GM19455 (cell line): Measurements from ENCODE around the gene GGTLC2.
"Not testable (repeated sequence)": the region's sequence is repeated elsewhere in the genome, so short reads cannot be mapped to it uniquely, and the experiment has no call there.

Source experiments
- ATAC-seq: cut with Tn5 transposase; IDR thresholded peaks from one replicate; pipeline ENCODE4 v1.9.1; 2021; ENCODE audit not compliant: unreplicated experiment

The GGTLC2 gene

GRCh38 chr22:22636260-22636659, 8.2 kb upstream of the GGTLC2 start:
- not testable (repeated sequence) for ATAC-seq

DNA sequence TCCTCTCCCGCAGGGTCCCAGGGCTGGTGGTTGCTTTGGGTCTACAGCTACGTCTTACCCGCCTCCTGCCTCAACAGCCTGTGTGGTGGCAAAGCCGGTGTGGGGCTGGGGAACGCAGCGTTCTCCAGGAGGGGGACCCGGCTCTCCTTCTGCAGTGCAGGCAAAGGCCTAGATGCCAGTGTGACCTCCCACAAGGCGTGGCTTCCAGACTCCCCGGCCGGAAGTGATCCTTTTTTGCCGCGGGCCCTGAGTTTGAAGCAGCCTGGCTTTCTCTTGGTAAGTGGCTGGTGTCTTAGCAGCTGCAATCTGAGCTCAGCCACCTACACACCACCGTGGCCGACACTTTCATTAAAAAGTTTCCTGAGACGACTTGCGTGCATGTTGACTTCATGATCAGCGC, 6.1 kb upstream of the GGTLC2 start:
- not testable (repeated sequence) for ATAC-seq

DNA sequence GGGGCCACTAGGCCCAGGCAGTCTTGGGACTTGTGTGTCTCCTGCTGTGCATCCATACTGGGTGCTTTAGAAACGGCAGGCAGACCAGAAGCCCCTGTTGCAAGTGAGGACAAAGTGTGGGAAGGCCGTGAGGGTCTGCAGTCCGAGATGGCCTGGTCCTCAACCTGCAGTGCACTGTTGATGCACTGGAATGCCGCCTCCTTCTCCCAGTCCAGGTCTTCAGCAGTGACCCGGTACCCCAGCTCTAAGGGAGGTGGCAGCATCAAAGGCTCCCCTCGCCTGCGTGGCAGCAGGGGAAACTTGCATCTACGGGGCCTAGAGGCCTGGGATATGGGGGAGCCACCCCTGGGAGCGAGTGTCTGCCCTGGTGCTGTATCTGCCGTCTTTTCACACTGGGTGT, 2.2 kb upstream of the GGTLC2 start:
- not testable (repeated sequence) for ATAC-seq

DNA sequence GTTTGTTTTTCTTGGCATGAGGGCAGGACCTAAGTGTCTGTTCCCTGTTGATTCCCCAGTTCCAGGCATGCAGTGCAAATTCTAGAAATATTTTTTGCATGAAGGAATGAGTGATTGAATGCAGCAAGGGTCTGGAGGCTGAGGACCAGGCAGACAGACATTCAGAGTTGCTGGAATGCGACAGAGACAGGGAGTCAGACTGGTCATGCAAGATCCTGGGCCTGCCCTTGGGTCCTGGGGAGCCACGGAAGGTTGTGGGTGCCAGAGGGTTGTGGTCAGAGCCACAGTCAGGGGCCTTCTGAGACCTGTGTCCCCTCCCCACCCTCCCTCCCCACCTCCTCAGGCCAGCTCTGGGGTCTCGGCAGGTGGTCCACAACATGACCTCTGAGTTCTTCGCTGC, 1.6 kb downstream of the GGTLC2 start:
- not testable (repeated sequence) for ATAC-seq

GRCh38 chr22:22647952-22648351, 3.5 kb downstream of the GGTLC2 start:
- ATAC-seq: not testable (repeated sequence)

DNA sequence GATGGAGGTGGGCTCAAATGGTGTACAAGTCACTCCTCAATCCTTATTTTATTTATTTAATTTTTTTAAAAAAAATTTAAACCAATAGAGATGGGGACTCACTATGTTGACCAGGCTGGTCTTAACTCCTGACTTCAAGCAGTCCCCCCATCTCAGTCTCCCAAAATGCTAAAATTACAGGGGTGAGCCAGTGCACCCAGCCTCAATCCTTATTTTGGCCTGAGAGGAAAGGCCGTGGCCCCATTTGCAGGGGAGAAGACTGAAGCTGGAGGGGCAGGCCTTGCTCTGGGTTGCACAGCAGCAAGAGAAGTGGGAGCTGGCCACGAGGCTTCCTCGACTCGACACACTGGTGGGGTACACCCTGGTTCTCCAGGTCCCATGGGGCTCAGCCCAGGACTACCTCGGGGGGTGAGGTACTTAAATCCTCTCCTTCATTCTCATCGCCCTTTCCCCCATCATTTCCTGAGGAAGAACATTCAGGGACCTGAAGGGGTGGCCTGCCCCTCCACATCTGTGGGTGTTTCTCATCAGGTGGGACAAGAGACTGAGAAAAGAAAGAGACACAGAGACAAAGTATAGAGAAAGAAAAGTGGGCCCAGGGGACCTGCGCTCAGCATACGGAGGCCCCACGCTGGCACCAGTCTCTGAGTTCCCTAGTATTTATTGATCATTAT, 4.6 kb downstream of the GGTLC2 start:
- ATAC-seq: not testable (repeated sequence)

GRCh38 chr22:22649761-22650160, 5.3 kb downstream of the GGTLC2 start:
- ATAC-seq: not testable (repeated sequence)

- ATAC-seq: not testable (repeated sequence)
Measured at GRCh38 chr22:22650398-22650797, 6.0 kb downstream of the GGTLC2 start.

GRCh38 chr22:22650803-22651515, 6.5 kb downstream of the GGTLC2 start:
- not testable (repeated sequence) for ATAC-seq

DNA sequence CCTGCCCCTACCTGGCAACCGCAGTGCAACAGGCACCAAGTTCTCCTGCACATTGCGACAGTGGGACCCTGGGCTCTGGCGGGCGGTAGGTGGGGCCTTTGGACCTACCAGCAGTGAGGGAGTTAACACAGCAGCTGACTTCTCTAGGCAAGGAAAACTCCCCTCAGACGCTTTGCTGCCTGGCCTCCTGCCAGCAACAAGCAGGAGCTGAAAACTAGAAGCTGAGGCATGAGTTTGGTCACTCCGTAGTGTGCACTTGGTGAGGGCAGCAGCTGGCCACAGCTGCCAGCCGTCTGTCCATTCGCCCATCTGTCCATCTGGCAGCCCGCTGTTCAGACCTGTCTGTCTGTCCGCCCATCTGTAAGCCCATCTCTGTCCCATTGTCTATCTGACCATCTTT, 7.2 kb downstream of the GGTLC2 start:
- not testable (repeated sequence) for ATAC-seq

GRCh38 chr22:22652102-22652501, 7.7 kb downstream of the GGTLC2 start:
- not testable (repeated sequence) for ATAC-seq

- ATAC-seq: not testable (repeated sequence)
Measured at GRCh38 chr22:22652573-22652972, 8.2 kb downstream of the GGTLC2 start.

GRCh38 chr22:22653677-22654381, 9.4 kb downstream of the GGTLC2 start:
- ATAC-seq: not testable (repeated sequence)

DNA sequence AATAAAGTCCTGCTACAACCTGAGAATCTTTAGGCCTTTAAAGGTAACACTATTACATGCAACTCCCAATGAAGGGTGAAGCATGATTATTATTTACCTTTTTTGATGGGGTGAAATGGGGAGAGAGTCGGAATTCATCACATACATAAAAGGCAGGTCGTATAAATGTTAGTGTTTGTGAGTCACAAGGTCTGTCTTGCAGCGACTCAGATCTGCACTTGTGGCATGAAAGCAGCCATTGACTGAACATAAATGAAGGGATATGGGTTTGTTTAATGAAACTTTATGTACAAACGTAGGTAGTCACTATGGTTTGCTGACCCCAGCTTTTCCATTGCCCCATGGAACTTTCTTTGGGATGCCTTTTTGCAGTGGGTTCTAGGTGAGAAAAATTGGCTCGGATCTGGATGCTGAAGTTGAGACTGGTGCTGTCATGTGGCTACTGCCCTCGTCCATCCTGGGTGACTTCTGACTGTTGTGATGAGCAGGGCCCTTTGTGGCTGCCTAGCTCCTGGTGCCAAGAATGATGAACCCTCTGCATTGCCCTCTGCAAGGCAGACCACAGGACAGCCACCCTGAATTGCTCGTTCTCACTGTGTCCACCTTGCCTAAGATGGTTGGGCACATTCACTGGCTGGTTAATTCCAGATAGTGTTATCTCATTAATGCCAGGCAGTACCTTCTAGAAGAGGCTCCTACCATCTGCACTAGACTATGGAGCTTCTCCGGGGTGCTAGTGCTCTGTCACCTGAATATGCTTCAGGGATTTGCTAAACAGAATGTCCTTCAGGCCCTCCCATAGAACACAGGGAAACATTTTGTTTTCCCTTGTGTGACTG, 11.3 kb downstream of the GGTLC2 start:
- no peak for ATAC-seq

DNA sequence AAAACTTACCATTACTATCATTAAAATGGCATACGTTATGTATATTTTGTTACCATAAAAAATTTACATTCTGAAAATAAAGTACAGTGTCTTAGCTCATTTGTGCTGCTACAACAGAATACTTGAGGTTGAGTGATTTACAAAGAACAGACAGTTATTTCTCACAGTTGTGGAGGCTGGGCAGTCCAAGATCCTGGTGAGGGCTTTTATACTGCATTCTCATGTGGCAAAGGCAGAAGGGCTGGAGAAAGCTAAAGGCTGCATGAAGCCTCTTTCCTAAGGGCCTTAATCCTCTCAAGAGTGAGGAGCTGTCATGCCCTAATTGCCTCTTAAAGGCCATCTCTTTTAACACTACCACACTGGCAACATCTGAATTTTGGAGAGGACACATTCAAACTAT, 13.3 kb downstream of the GGTLC2 start:
- ATAC-seq: no peak

DNA sequence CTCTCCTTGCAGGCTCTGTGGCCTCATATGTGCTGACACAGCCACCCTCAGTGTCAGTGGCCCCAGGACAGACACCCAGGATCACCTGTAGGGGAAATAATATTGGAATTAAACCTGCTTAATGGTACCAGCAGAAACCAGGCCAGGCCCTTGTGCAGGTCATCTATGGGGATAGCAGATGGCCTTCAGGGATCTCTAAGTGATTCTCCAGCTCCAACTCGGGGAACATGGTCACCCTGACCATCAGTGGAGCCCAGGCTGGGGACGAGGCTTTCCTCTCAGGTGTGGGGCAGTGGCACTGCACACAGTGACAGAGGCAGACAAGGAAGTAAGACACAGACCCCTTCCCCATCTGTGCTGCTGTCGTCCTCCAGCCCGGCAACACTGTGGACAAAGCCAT, 16.9 kb downstream of the GGTLC2 start:
- ATAC-seq: no peak

DNA sequence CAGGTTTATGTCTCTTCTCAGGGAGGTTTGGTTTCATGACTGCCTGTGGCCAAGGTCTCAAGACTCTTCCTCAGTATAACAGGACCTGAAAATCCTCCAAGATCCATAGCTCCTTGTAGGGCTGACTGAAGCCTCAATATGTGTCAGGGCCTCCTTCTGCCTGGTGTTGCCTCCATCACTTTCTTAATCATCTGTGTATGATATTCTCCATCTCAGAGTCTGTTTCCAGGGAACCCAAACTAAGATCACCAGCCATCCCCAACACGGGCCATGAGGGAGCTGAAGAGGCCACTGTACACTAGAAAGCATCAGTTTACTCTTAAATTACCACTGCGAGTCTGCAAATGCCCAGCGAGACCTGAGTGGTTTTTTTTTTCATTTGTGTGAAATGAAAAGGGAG, 17.7 kb downstream of the GGTLC2 start:
- no peak for ATAC-seq

GRCh38 chr22:22663861-22664800, 19.7 kb downstream of the GGTLC2 start:
- ATAC-seq: no peak

DNA sequence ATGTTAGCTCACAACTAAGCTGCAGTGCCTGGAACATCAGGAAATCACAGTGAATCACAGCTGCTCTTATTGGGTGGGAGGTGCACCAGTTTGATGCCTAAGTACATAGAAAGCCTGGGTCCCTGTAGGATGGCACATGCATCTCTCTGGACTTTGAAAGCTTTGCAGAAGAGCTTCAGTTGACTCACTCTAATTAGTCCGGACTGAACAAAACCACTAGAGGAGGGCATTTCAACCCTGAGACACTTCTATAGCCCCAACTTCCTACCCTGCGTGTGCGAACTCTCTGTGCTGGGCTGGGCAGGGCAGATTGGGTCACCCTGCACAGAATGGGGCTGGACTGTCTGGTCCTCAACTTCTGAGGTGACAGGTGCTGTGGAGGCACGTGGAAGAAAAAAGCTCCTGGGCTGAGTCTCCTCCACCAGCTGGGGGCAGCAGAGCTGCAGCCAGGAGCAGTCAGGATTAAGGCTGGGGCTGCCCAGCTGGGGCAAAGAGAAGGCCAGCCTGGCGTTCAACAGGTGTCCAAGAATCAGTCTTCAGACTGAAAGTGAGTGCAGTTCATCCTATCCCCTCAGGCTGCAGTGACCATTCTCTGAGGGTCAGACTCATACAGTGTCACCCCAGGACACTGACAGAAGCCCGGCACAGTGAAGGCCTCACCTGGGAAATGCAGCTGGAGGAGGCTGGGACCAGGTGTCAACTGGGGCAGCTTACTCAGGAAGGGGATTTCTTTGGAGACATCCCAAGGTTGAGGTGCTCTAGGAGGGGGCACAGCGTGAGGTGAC, 22.1 kb downstream of the GGTLC2 start:
- ATAC-seq: no peak
